ENCODE results near the gene MRTO4. TPM values are rescaled to one million over a fixed set of nuclear protein-coding genes. Genes with fewer than 3 reads are reported as not detected.

Gene MRTO4
- total and polyA plus RNA-seq, 9 of the 15 experiments (the other 6 are each of a cell fraction or from before 2014, with no cell fraction given) = 62.0 to 173 (median 146) TPM

GRCh38 chr1:19250629-19251304 lies 838 bp upstream of the MRTO4 start (continued):
- TF ChIP-seq DMBX1 (CRISPR knock-in tag; IDR thresholded peaks at IDR 0.05; ENCODE audit: borderline replicate concordance) = no peak
- TF ChIP-seq ZNF23 (CRISPR knock-in tag; IDR thresholded peaks at IDR 0.05) = no peak
- TF ChIP-seq, protein P1, sequence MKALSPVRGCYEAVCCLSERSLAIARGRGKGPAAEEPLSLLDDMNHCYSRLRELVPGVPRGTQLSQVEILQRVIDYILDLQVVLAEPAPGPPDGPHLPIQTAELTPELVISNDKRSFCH (CRISPR knock-in tag; IDR thresholded peaks at IDR 0.05) = no peak
- TF ChIP-seq, protein P1 (tag; IDR thresholded peaks at IDR 0.05) = no peak
- no peak for TF ChIP-seq ELF2 (CRISPR knock-in tag; IDR thresholded peaks at IDR 0.05)
- 0 out of 2 replicates have a peak, but pooled peaks have one; percentile 10 for TF ChIP-seq ZNF263 (CRISPR knock-in tag; IDR thresholded peaks at IDR 0.05; ENCODE audit: borderline replicate concordance)
- TF ChIP-seq TCF7L2 (IDR thresholded peaks at IDR 0.05; ENCODE audit: low read depth, low read length) = no peak
- TF ChIP-seq L3MBTL2 (IDR thresholded peaks at IDR 0.05) = no peak
- no peak for TF ChIP-seq PHF8 (IDR thresholded peaks at IDR 0.05; ENCODE audit: borderline replicate concordance, low read length)
- TF ChIP-seq BDP1 (IDR thresholded peaks at IDR 0.05; ENCODE audit: insufficient read depth, insufficient read length) = no peak
- TF ChIP-seq, protein P2, sequence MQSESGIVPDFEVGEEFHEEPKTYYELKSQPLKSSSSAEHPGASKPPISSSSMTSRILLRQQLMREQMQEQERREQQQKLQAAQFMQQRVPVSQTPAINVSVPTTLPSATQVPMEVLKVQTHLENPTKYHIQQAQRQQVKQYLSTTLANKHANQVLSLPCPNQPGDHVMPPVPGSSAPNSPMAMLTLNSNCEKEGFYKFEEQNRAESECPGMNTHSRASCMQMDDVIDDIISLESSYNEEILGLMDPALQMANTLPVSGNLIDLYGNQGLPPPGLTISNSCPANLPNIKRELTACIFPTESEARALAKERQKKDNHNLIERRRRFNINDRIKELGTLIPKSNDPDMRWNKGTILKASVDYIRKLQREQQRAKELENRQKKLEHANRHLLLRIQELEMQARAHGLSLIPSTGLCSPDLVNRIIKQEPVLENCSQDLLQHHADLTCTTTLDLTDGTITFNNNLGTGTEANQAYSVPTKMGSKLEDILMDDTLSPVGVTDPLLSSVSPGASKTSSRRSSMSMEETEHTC (IDR thresholded peaks at IDR 0.05) = no peak
- no peak for TF ChIP-seq CBX2 (IDR thresholded peaks at IDR 0.05; ENCODE audit: insufficient read depth, low read length, poor library complexity, severe bottlenecking)
- TF ChIP-seq ZNF217 (CRISPR knock-in tag; IDR thresholded peaks at IDR 0.05) = no peak
- TF ChIP-seq EHMT2 (IDR thresholded peaks at IDR 0.05) = no peak
- TF ChIP-seq GTF2A2 (tag; IDR thresholded peaks at IDR 0.05) = no peak
- no peak for TF ChIP-seq SREBF2 (CRISPR knock-in tag; IDR thresholded peaks at IDR 0.05)
- no peak for TF ChIP-seq ZNF165 (CRISPR knock-in tag; IDR thresholded peaks at IDR 0.05; ENCODE audit: borderline replicate concordance)
- no peak for TF ChIP-seq NFE2L1 (tag; IDR thresholded peaks at IDR 0.05; ENCODE audit: borderline replicate concordance, low read depth)
- no peak for TF ChIP-seq ZFP91 (CRISPR knock-in tag; IDR thresholded peaks at IDR 0.05)
- no peak for TF ChIP-seq CREB1 (IDR thresholded peaks at IDR 0.05)
- 0 out of 2 replicates have a peak, but pooled peaks have one; percentile 5 for TF ChIP-seq CREB1 (CRISPR knock-in tag; IDR thresholded peaks at IDR 0.05)
- peak; percentile 63 for TF ChIP-seq EGR1 (conservative IDR thresholded peaks at IDR 0.05)
- TF ChIP-seq, protein P3, sequence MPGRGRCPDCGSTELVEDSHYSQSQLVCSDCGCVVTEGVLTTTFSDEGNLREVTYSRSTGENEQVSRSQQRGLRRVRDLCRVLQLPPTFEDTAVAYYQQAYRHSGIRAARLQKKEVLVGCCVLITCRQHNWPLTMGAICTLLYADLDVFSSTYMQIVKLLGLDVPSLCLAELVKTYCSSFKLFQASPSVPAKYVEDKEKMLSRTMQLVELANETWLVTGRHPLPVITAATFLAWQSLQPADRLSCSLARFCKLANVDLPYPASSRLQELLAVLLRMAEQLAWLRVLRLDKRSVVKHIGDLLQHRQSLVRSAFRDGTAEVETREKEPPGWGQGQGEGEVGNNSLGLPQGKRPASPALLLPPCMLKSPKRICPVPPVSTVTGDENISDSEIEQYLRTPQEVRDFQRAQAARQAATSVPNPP (IDR thresholded peaks at IDR 0.05; ENCODE audit: borderline replicate concordance, insufficient read depth, insufficient read length) = no peak

All from K562 (cell line).